PC-3 (cell line): ENCODE data around the gene CMTM1. TPM values are rescaled to one million over a fixed set of nuclear protein-coding genes. Genes with fewer than 3 reads are reported as not detected.

Source experiments
- ATAC-seq: fragments of 200-7000 bp; cut with Tn5 transposase; 2 replicates; pipeline ENCODE4 v1.9.1; 2020; ENCODE audit warnings: mild to moderate bottlenecking, moderate library complexity
- BruUV-seq: library from RNA; stranded (reverse); fragments of 400-500 nt; replicated peaks from 2 replicates; lab custom pipeline; 2021; lab: Mats Ljungman, UMichigan
- CTCF ChIA-PET: fragments of 300-600 bp; sonication (Branson Sonifier 250); formaldehyde crosslinking; loops from one replicate; lab custom pipeline; 2022; ENCODE audit warnings: antibody characterized with exemption; lab: Charles Lee
- POLR2A ChIA-PET: fragments of 300-600 bp; sonication (Branson Sonifier 250); formaldehyde crosslinking; loops from one replicate; lab custom pipeline; 2022; ENCODE audit warnings: antibody characterized with exemption; ENCODE audit not compliant: unreplicated experiment; lab: Charles Lee
- DNase-seq: peaks from one replicate; pipeline ENCODE4 v3.0.0-alpha.2; 2015
- H2AFZ ChIP-seq: fragments of 300-600 bp; sonication (generic); 2 replicates; pipeline ENCODE4 v1.6.0; 2016; ENCODE audit warnings: antibody characterized with exemption, low read length
- H3F3A ChIP-seq: fragments of 300-600 bp; sonication (generic); one replicate; pipeline ENCODE4 v1.6.0; 2017; ENCODE audit warnings: antibody characterized with exemption, low read length, control low read depth, mild to moderate bottlenecking; ENCODE audit not compliant: unreplicated experiment
- H3K27ac ChIP-seq: fragments of 300-600 bp; sonication (generic); 2 replicates; pipeline ENCODE4 v1.5.1; 2016; ENCODE audit warnings: mild to moderate bottlenecking, low read length
- H3K27me3 ChIP-seq: fragments of 300-600 bp; sonication (generic); 2 replicates; pipeline ENCODE4 v1.6.1; 2016; ENCODE audit warnings: low read length, mixed read lengths
- H3K36me3 ChIP-seq: fragments of 300-600 bp; sonication (generic); 2 replicates; pipeline ENCODE4 v1.6.1; 2016; ENCODE audit warnings: low read depth, mixed run types, low read length, mixed read lengths
- H3K4me1 ChIP-seq: fragments of 300-600 bp; sonication (generic); 2 replicates; pipeline ENCODE4 v1.5.1; 2016; ENCODE audit warnings: low read length; ENCODE audit not compliant: insufficient read depth
- H3K4me2 ChIP-seq: fragments of 300-600 bp; sonication (generic); 2 replicates; pipeline ENCODE4 v1.6.0; 2016; ENCODE audit warnings: low read length
- H3K4me3 ChIP-seq: fragments of 300-600 bp; sonication (generic); 2 replicates; pipeline ENCODE4 v1.5.1; 2016; ENCODE audit warnings: mild to moderate bottlenecking, low read length, mixed read lengths
- H3K79me2 ChIP-seq: fragments of 300-600 bp; sonication (generic); 2 replicates; pipeline ENCODE4 v1.6.1; 2017; ENCODE audit warnings: low read length, mixed read lengths
- H3K9ac ChIP-seq: fragments of 300-600 bp; sonication (generic); 2 replicates; pipeline ENCODE4 v1.6.0; 2016; ENCODE audit warnings: mild to moderate bottlenecking, low read length
- H3K9me2 ChIP-seq: fragments of 300-600 bp; sonication (generic); replicated peaks from 2 replicates; pipeline ENCODE4 v1.6.1; 2016; ENCODE audit warnings: mixed run types, low read length, mixed read lengths
- H3K9me3 ChIP-seq: fragments of 300-600 bp; sonication (generic); 2 replicates; pipeline ENCODE4 v1.6.1; 2016; ENCODE audit warnings: low read length, mixed read lengths
- H4K20me1 ChIP-seq: fragments of 300-600 bp; sonication (generic); 2 replicates; pipeline ENCODE4 v1.6.1; 2016; ENCODE audit warnings: low read length, mixed read lengths
- CTCF ChIP-seq: fragments of 300-600 bp; sonication (generic); conservative IDR thresholded peaks from 2 replicates; pipeline ENCODE4 v1.5.1; 2017; ENCODE audit warnings: antibody characterized with exemption, low read depth, mild to moderate bottlenecking, low read length
- EZH2 ChIP-seq: fragments of 300-600 bp; sonication (generic); IDR thresholded peaks from one replicate; pipeline ENCODE4 v1.6.1; 2017; ENCODE audit warnings: antibody characterized with exemption, mild to moderate bottlenecking, low read length; ENCODE audit not compliant: unreplicated experiment
- EZH2phosphoT487 ChIP-seq: fragments of 300-600 bp; sonication (generic); IDR thresholded peaks from 2 replicates; pipeline ENCODE4 v1.6.1; 2018; ENCODE audit warnings: mild to moderate bottlenecking, antibody characterized with exemption, low read length, borderline replicate concordance
- intact Hi-C: fragments of 100-400 bp; cut with micrococcal nuclease; formaldehyde crosslinking; loops from 2 replicates; pipeline ENCODE4 v1.9.0; 2023
- total RNA-seq: library from RNA; depleted of rRNA; stranded (reverse); fragments of >200 nt; gene quantifications from 2 replicates; pipeline ENCODE4 v1.2.3, GENCODE V29; 2014

CMTM1 gene
- total RNA-seq, 1 experiment from 2014 or later: 1.4 TPM

DNA sequence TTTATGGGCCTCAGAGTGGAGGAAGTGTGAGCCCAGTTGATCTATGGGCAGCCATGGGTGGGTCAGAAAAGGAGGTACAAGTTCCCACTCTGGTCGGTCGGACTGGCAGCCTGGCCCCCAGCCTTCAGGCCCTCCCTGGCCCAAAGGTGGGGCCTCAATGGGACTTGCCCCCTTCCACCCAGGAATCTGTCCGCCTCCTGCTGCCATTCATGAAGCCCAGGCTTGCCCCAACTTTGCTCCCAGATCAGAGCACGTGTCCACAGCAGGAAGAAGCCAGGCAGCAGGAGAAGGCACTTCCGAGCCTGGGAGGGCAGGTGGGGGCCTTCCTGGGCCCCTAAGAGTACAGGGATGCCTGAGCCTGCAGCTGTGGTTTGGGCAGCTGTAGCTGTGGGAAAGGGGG is 35.2 kb downstream of the CMTM1 start:
- intact Hi-C loops: loop anchor here (10.0 kb wide), 1 partner anchor 93 kb away; the partner anchor contains the start of gene CMTM4
- POLR2A ChIA-PET: no interaction called here

GRCh38 chr16:66603537-66604375 is 37.5 kb downstream of the CMTM1 start:
- H3K79me2 ChIP-seq: no peaks in the 10 kb centered on the region
- H3K27ac ChIP-seq: no peak overlapping the region
- no peaks in the 10 kb centered on the region for H3F3A ChIP-seq
- TF ChIP-seq CTCF (no peak), EZH2 (no peak), EZH2phosphoT487 (no peak)
- DNase-seq (no peak), ATAC-seq (no peak)
- H2AFZ ChIP-seq: no peak overlapping the region
- H3K4me3 ChIP-seq: no peak overlapping the region
- BruUV-seq: no TSS peak
- H4K20me1 ChIP-seq: no peaks in the 10 kb centered on the region
- no peak overlapping the region for H3K9ac ChIP-seq
- no peaks in the 10 kb centered on the region for H3K9me2 ChIP-seq
- H3K4me1 ChIP-seq: peaks cover 2% of the 10 kb centered on the region; the same call in 1 of the 2 replicates
- no peaks in the 10 kb centered on the region for H3K9me3 ChIP-seq
- no peaks in the 10 kb centered on the region for H3K36me3 ChIP-seq
- POLR2A ChIA-PET: no interaction called here
- no peaks in the 10 kb centered on the region for H3K27me3 ChIP-seq
- CTCF ChIA-PET: no interaction called here
- intact Hi-C loops: loop anchor here (2.0 to 10.0 kb wide), 4 partner anchors 41 to 269 kb away; partner anchors contain the start of gene CMTM4
- H3K4me2 ChIP-seq: no peak overlapping the region

More for the DNA sequence above, 35.2 kb downstream of the CMTM1 start:
- H3K9ac ChIP-seq: no peak overlapping the region
- no peak for DNase-seq
- no peaks in the 10 kb centered on the region for H3K9me3 ChIP-seq
- ATAC-seq: no peak
- no peak overlapping the region for H3K4me3 ChIP-seq
- H3K36me3 ChIP-seq: no peaks in the 10 kb centered on the region
- H4K20me1 ChIP-seq: no peaks in the 10 kb centered on the region
- H3K4me1 ChIP-seq: no peaks in the 10 kb centered on the region
- TF ChIP-seq EZH2phosphoT487 (no peak), EZH2 (no peak), CTCF (no peak)
- no peak overlapping the region for H3K4me2 ChIP-seq
- H2AFZ ChIP-seq: no peak overlapping the region
- no peaks in the 10 kb centered on the region for H3K79me2 ChIP-seq
- H3K27me3 ChIP-seq: no peaks in the 10 kb centered on the region
- H3K27ac ChIP-seq: no peak overlapping the region
- H3F3A ChIP-seq: no peaks in the 10 kb centered on the region
- CTCF ChIA-PET: no interaction called here
- BruUV-seq: no TSS peak
- H3K9me2 ChIP-seq: no peaks in the 10 kb centered on the region
